Stomach (tissue), 9 donors: ENCODE data around the gene DNAL4. TPM values are rescaled to one million over a fixed set of nuclear protein-coding genes. Genes with fewer than 3 reads are reported as not detected.
A peak's percentile ranks its signal among the peaks of the same experiment; 100 is the strongest.

Source experiments
- DNase-seq, 2 donors: peaks; one replicate each; pipeline versions ENCODE4 v3.0.0 to v3.0.0-alpha.2; 2013 to 2019
- H3K27ac ChIP-seq, 5 donors: fragments of 200-600 bp in 4 of 5; sonication (generic) in 4 of 5; one replicate each; pipeline ENCODE4 v1.5.1; 2013 to 2019; ENCODE audit warnings: mild to moderate bottlenecking in 1 of 5, moderate library complexity in 1 of 5
- H3K27me3 ChIP-seq, 3 donors: fragments of 200-600 bp; sonication (generic); one replicate each; pipeline ENCODE4 v1.5.1; 2017 to 2019; ENCODE audit warnings: mixed run types in 1 of 3
- H3K36me3 ChIP-seq, 4 donors: fragments of 200-600 bp; sonication (generic); 1 replicate in 3 of 4; 2 replicates in 1 of 4; pipeline ENCODE4 v1.5.1; 2016 to 2019
- H3K4me1 ChIP-seq, 4 donors: fragments of 200-600 bp; sonication (generic); one replicate each; pipeline ENCODE4 v1.5.1; 2016 to 2019
- H3K4me3 ChIP-seq, 4 donors: fragments of 200-600 bp; sonication (generic) in 3 of 4; one replicate each; pipeline ENCODE4 v1.5.1; 2016 to 2019; ENCODE audit warnings: mild to moderate bottlenecking in 1 of 4
- H3K9me3 ChIP-seq, 4 donors: fragments of 200-600 bp; sonication (generic); one replicate each; pipeline ENCODE4 v1.5.1; 2016 to 2019
- EP300 ChIP-seq: sonication (generic); formaldehyde crosslinking; IDR thresholded peaks from one replicate; pipeline ENCODE4 v1.6.1; 2017; ENCODE audit warnings: antibody characterized with exemption
- POLR2A ChIP-seq, 4 donors: fragments of 450-650 bp; IDR thresholded peaks; one replicate each; pipeline ENCODE4 v1.6.1; 2016; ENCODE audit warnings: antibody characterized with exemption in 4 of 4, control low read depth in 2 of 4, mild to moderate bottlenecking in 1 of 4, moderate library complexity in 1 of 4
- POLR2AphosphoS5 ChIP-seq, 3 donors: sonication (generic); formaldehyde crosslinking; IDR thresholded peaks; one replicate each; pipeline ENCODE4 v1.6.1; 2016; ENCODE audit warnings: antibody characterized with exemption in 3 of 3
- WGBS, 5 donors: extraction: QIAGEN DNeasy Blood & Tissue Kit in 3 of 5; methylation state at CpG; one replicate each; pipeline versions ENCODE4 v1.1.5 to v1.1.7; 2013 to 2018; 5-methylcytosine and 5-hydroxymethylcytosine counted together
- intact Hi-C: fragments of 100-400 bp; cut with DNase I; formaldehyde crosslinking; loops from one replicate; pipeline ENCODE4 v1.15.1; 2023; ENCODE audit warnings: low total_unique reads
- polyA plus RNA-seq, 3 donors: library from polyadenylated mRNA; stranded (reverse); fragments of 200-250 nt; gene quantifications; one replicate each; pipeline ENCODE4 v1.2.3, GENCODE V29; 2013
- total RNA-seq, 5 donors: library from RNA; depleted of rRNA; stranded (reverse); fragments of >200 nt; gene quantifications; one replicate each; pipeline versions ENCODE4 v1.1.0 to v1.2.3, GENCODE V29; 2014 to 2016
- TF ChIP-seq, protein P1 (sequence below), 7 experiments: fragments of 450-650 bp in 4 of 7; fragments of 200-600 bp in 3 of 7; sonication (generic) in 3 of 7; IDR thresholded peaks; one replicate each; pipeline ENCODE4 v1.5.1; 2016 to 2019; ENCODE audit warnings: antibody characterized with exemption in 7 of 7, control low read depth in 2 of 7, mild to moderate bottlenecking in 1 of 7
- donor health status: healthy with polysubstance abuse.
- donor health status: Bipolar disorder and iron deficiency.
- donor health status: healthy.

Gene DNAL4
- total and polyA plus RNA-seq, 8 donors: 0.58 to 33.0 (median 15.9) TPM

DNA sequence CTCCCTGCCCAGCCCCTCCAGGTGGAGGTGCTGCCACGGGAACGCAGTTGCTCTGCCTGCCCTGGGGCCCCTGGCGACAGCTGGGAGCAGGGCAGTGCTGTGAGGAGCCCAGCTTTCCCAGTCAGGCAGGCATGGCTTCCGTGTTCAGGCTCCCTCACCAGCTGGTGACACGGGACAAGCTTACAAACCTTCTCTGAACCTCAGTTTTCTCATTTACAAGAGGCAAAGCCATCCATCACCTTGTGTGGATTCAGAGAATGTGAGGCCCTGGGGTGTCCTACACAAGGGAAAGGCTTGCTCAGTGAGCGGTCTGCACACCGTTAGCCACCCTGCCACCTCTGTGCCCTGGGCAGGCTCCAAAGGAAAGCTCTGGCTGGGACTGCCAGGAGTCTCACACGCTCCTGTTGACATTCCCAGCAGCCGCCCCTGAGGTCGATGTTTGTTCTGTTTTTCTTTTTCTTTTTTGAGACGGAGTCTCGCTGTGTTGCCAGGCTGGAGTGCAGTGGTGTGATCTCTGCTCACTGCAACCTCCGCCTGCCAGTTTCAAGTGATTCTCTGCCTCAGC is 61.6 kb downstream of the DNAL4 start:
- intact Hi-C loops: no loop called here
- Histone ChIP-seq H3K4me1 (peaks cover 49 to 56% (median 51%) of the 10 kb centered on the region in 4 donors), H3K4me3 (no peak overlapping the region), H3K9me3 (no peaks in the 10 kb centered on the region), H3K36me3 (peaks cover 67 to 95% (median 84%) of the 10 kb centered on the region in 4 donors), H3K27ac (peak overlapping the region; percentile 66 to 83 (median 71)), H3K27me3 (no peaks in the 10 kb centered on the region)
- peak; percentile 37 to 79 for DNase-seq
- 30 to 48% (median 42%) methylated on average over 10 to 13 of the region's 13 CpGs for WGBS, 5 donors
- peak in 1 of 3 donors; percentile 39 for TF ChIP-seq POLR2AphosphoS5 (IDR thresholded peaks at IDR 0.05)
- TF ChIP-seq EP300: no peak
- no peak for TF ChIP-seq POLR2A (IDR thresholded peaks at IDR 0.05)
- TF ChIP-seq, protein P1, sequence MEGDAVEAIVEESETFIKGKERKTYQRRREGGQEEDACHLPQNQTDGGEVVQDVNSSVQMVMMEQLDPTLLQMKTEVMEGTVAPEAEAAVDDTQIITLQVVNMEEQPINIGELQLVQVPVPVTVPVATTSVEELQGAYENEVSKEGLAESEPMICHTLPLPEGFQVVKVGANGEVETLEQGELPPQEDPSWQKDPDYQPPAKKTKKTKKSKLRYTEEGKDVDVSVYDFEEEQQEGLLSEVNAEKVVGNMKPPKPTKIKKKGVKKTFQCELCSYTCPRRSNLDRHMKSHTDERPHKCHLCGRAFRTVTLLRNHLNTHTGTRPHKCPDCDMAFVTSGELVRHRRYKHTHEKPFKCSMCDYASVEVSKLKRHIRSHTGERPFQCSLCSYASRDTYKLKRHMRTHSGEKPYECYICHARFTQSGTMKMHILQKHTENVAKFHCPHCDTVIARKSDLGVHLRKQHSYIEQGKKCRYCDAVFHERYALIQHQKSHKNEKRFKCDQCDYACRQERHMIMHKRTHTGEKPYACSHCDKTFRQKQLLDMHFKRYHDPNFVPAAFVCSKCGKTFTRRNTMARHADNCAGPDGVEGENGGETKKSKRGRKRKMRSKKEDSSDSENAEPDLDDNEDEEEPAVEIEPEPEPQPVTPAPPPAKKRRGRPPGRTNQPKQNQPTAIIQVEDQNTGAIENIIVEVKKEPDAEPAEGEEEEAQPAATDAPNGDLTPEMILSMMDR (IDR thresholded peaks at IDR 0.05): peak in 1 of 7 experiments; percentile 0

DNA sequence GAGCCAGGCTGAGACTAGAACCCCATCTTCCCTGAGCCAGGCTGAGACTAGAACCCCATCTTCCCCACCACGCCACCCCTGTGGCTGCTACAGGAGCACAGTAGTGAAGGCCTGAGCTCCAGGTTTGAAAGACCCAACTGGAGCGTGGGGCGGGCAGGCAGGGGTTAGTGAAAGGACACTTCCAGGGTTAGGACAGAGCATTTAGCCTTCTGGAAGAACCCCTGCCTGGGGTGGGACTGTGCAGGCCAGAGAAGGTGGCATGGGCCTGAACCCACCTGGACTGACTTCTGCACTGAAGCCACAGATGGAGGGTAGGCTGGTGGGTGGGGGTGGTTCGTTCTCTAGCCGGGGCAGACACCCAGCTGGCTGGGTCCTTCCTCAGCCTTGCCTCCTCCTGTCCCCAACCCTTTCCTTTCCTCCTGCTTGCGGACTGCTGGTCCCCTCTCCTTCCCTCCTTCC is 62.2 kb downstream of the DNAL4 start:
- Histone ChIP-seq H3K9me3 (no peaks in the 10 kb centered on the region), H3K36me3 (peaks cover 67 to 95% (median 84%) of the 10 kb centered on the region in 4 donors), H3K4me3 (no peak overlapping the region), H3K27me3 (no peaks in the 10 kb centered on the region), H3K4me1 (peaks cover 49 to 56% (median 51%) of the 10 kb centered on the region in 4 donors), H3K27ac (peak overlapping the region; percentile 48 to 83 (median 71))
- no peak for DNase-seq
- 73 to 79% (median 77%) methylated on average over 5 to 6 of the region's 6 CpGs for WGBS, 5 donors
- no peak for TF ChIP-seq EP300
- no peak for TF ChIP-seq POLR2A (IDR thresholded peaks at IDR 0.05)
- TF ChIP-seq, protein P1 (IDR thresholded peaks at IDR 0.05): no peak
- no peak for TF ChIP-seq POLR2AphosphoS5 (IDR thresholded peaks at IDR 0.05)
- intact Hi-C loops: no loop called here

DNA sequence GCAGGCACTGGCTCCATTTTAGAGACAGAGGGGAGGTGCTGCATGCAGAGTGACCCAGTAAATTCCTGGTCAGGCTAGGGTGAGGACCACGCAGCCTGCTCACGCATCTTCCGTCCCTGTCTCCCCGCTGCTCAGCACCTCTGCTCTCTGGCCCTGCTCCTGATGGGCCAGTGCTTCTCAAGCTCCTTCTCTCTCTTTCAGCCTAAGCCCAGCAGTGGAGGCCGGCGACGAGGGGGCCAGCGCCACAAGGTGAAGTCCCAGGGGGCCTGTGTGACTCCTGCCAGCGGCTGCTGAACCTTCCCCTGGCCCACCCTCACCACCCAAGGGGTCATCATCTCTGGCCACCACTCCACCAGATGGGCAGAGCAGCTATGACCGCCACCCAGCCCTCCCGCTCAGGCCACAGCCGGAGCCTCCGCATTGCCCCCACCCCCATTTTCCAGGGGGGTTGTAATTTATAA is 63.5 kb downstream of the DNAL4 start:
- WGBS, 5 donors: 93 to 98% (median 96%) methylated on average over 13 of the region's 13 CpGs
- H3K27ac ChIP-seq: no peak overlapping the region
- H3K27me3 ChIP-seq: no peaks in the 10 kb centered on the region
- intact Hi-C loops: no loop called here
- no peaks in the 10 kb centered on the region for H3K9me3 ChIP-seq
- no peak for DNase-seq
- no peak for TF ChIP-seq EP300
- TF ChIP-seq POLR2A (IDR thresholded peaks at IDR 0.05): no peak
- no peak for TF ChIP-seq POLR2AphosphoS5 (IDR thresholded peaks at IDR 0.05)
- TF ChIP-seq, protein P1 (IDR thresholded peaks at IDR 0.05): no peak
- H3K4me1 ChIP-seq: peaks cover 41 to 44% (median 42%) of the 10 kb centered on the region in 4 donors
- H3K36me3 ChIP-seq: peaks cover 69 to 95% (median 84%) of the 10 kb centered on the region in 4 donors
- no peak overlapping the region for H3K4me3 ChIP-seq

DNA sequence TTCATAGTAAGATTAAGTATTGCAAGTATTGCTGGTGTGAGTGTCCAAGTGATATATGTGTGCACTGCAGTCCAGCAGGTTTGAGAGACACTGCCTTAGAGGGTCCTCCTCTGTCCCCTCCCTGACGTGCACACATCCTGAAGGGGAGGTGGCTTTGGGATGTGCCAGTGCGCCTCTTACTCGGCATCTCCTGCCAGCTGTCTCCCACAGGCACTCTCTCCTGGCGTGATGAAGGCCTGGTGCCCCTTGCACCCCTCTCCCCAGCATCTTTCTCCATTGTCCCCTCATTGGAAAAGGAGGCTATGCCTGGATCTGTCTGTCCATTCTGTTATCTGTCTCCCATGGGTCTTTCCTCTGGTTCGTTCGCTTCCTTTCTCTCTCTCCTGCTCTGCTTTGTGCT is 64.0 kb downstream of the DNAL4 start:
- Histone ChIP-seq H3K36me3 (peaks cover 69 to 95% (median 84%) of the 10 kb centered on the region in 4 donors), H3K27me3 (no peaks in the 10 kb centered on the region), H3K4me1 (peaks cover 36 to 39% (median 37%) of the 10 kb centered on the region in 4 donors), H3K9me3 (no peaks in the 10 kb centered on the region), H3K4me3 (no peak overlapping the region), H3K27ac (no peak overlapping the region)
- no peak for DNase-seq
- TF ChIP-seq POLR2A (IDR thresholded peaks at IDR 0.05): no peak
- TF ChIP-seq, protein P1 (IDR thresholded peaks at IDR 0.05): no peak
- TF ChIP-seq POLR2AphosphoS5 (IDR thresholded peaks at IDR 0.05): no peak
- no peak for TF ChIP-seq EP300
- 88 to 95% (median 90%) methylated on average over 6 of the region's 6 CpGs for WGBS, 5 donors
- intact Hi-C loops: no loop called here
